Stimulated activated CD4-positive, alpha-beta T cell treated with anti-CD3 and anti-CD28 coated beads, Interleukin-15, amount 100 ng/mL, for 48 hours (primary cell): Measurements from ENCODE around the gene MAPK12.
"Not testable (repeated sequence)": the region's sequence is repeated elsewhere in the genome, so short reads cannot be mapped to it uniquely, and the experiment has no call there.

ENCODE experiments used
- DNase-seq, 2 donors: peaks; one replicate each; pipeline ENCODE4 v3.0.0-alpha.2; 2020; ENCODE audit warnings: low read depth in 2 of 2

MAPK12 gene

GRCh38 chr22:50216684-50217520 is 44.6 kb downstream of the MAPK12 start:
- no peak for DNase-seq

- DNase-seq = no peak
These were observed 45.3 kb downstream of the MAPK12 start for GRCh38 chr22:50216055-50216683.

GRCh38 chr22:50215297-50216054 is 46.0 kb downstream of the MAPK12 start:
- no peak for DNase-seq

- no peak for DNase-seq
These were observed 48.2 kb downstream of the MAPK12 start for GRCh38 chr22:50213263-50213662.

GRCh38 chr22:50211147-50211546 is 50.3 kb downstream of the MAPK12 start:
- DNase-seq = no peak

GRCh38 chr22:50210378-50211139 is 50.9 kb downstream of the MAPK12 start:
- DNase-seq = no peak

GRCh38 chr22:50209893-50210292 is 51.6 kb downstream of the MAPK12 start:
- peak in 1 of 2 donors; percentile 47 for DNase-seq

- DNase-seq = no peak
These were observed 52.3 kb downstream of the MAPK12 start for GRCh38 chr22:50208939-50209892.

GRCh38 chr22:50208430-50208938 is 53.0 kb downstream of the MAPK12 start:
- no peak for DNase-seq

- DNase-seq = no peak
These were observed 53.9 kb downstream of the MAPK12 start for GRCh38 chr22:50207383-50208140.

- DNase-seq = no peak
These were observed 54.9 kb downstream of the MAPK12 start for GRCh38 chr22:50206599-50206998.

- no peak for DNase-seq
These were observed 55.5 kb downstream of the MAPK12 start for GRCh38 chr22:50205781-50206569.

GRCh38 chr22:50204998-50205397 is 56.5 kb downstream of the MAPK12 start:
- not testable (repeated sequence) for DNase-seq

- no peak for DNase-seq
These were observed 56.9 kb downstream of the MAPK12 start for GRCh38 chr22:50204571-50204970.

- DNase-seq = no peak
These were observed 58.2 kb downstream of the MAPK12 start for GRCh38 chr22:50203288-50203687.
